Panc1 (cell line): ENCODE measurements around the gene IVNS1ABP. TPM values are rescaled to one million over a fixed set of nuclear protein-coding genes. Genes with fewer than 3 reads are reported as not detected.

Source experiments
- ATAC-seq: fragments of 200-7000 bp; cut with Tn5 transposase; 2 replicates; pipeline ENCODE4 v1.9.1; 2020; ENCODE audit warnings: mild to moderate bottlenecking, moderate library complexity
- BruUV-seq: library from RNA; stranded (reverse); fragments of 400-500 nt; replicated peaks from 2 replicates; lab custom pipeline; 2021; lab: Mats Ljungman, UMichigan
- CTCF ChIA-PET: fragments of 300-600 bp; sonication (Branson Sonifier 250); formaldehyde crosslinking; loops from one replicate; lab custom pipeline; 2022; ENCODE audit warnings: antibody characterized with exemption; lab: Charles Lee
- POLR2A ChIA-PET: fragments of 300-600 bp; sonication (Branson Sonifier 250); formaldehyde crosslinking; loops from one replicate; lab custom pipeline; 2022; ENCODE audit warnings: antibody characterized with exemption; lab: Charles Lee
- DNase-seq: peaks from one replicate; pipeline ENCODE4 v3.0.0-alpha.2; 2010; ENCODE audit warnings: low read depth, low spot score
- H3K27ac ChIP-seq: 2 replicates; pipeline ENCODE4 v1.5.1; 2011; ENCODE audit warnings: mild to moderate bottlenecking, low read length, inconsistent platforms
- H3K27me3 ChIP-seq: fragments of 200-500 bp; sonication (Bioruptor generic); 2 replicates; pipeline ENCODE4 v1.6.0; 2014; ENCODE audit warnings: low read length, inconsistent platforms; ENCODE audit not compliant: control insufficient read depth, insufficient read depth
- H3K36me3 ChIP-seq: fragments of 200-500 bp; sonication (Bioruptor generic); 2 replicates; pipeline ENCODE4 v1.5.1; 2014; ENCODE audit warnings: inconsistent platforms, mild to moderate bottlenecking, low read length, moderate library complexity; ENCODE audit not compliant: control insufficient read depth, insufficient read depth
- H3K4me1 ChIP-seq: 2 replicates; pipeline ENCODE4 v1.5.1; 2011; ENCODE audit warnings: inconsistent platforms, mild to moderate bottlenecking, low read length, moderate library complexity; ENCODE audit not compliant: control insufficient read depth, insufficient read depth
- H3K4me3 ChIP-seq, 2 experiments: 2 replicates each; pipeline ENCODE4 v1.5.1; 2011 to 2012; ENCODE audit warnings: low read depth in 2 of 2, low read length in 2 of 2, mild to moderate bottlenecking in 2 of 2, inconsistent platforms in 1 of 2, moderate library complexity in 1 of 2
- H3K9me3 ChIP-seq: fragments of 200-500 bp; sonication (Bioruptor generic); 2 replicates; pipeline ENCODE4 v1.5.1; 2014; ENCODE audit warnings: low read depth, mild to moderate bottlenecking, inconsistent platforms, low read length, moderate library complexity; ENCODE audit not compliant: control insufficient read depth, insufficient read depth
- CTCF ChIP-seq: fragments of 450-650 bp; IDR thresholded peaks from 2 replicates; pipeline ENCODE4 v1.5.1; 2017; ENCODE audit warnings: mild to moderate bottlenecking
- POLR2AphosphoS5 ChIP-seq: IDR thresholded peaks from 2 replicates; pipeline ENCODE4 v1.6.1; 2012; ENCODE audit warnings: mild to moderate bottlenecking, low read depth, low read length, moderate library complexity
- REST ChIP-seq, 2 experiments: IDR thresholded peaks; 2 replicates each; pipeline ENCODE4 v1.6.1; 2011 to 2012; ENCODE audit warnings: low read depth in 2 of 2, control low read depth in 1 of 2, low read length in 1 of 2, mild to moderate bottlenecking in 1 of 2, moderate library complexity in 1 of 2; ENCODE audit not compliant: insufficient read depth in 1 of 2
- SIN3A ChIP-seq: IDR thresholded peaks from 2 replicates; pipeline ENCODE4 v1.6.1; 2012; ENCODE audit warnings: low read depth, mild to moderate bottlenecking, low read length, moderate library complexity, borderline replicate concordance; ENCODE audit not compliant: insufficient read depth
- TCF7L2 ChIP-seq: IDR thresholded peaks from 2 replicates; pipeline ENCODE4 v1.6.1; 2011; ENCODE audit warnings: mild to moderate bottlenecking, low read depth, low read length, inconsistent platforms
- in situ Hi-C: cut with HindIII; loops from 2 replicates; pipeline ENCODE4 v1.10.0; 2016; ENCODE audit warnings: low sequenced_read_pairs, low pct_unique_long_range_greater_than_20kb
- intact Hi-C: fragments of 100-400 bp; cut with micrococcal nuclease; formaldehyde crosslinking; loops from one replicate; pipeline ENCODE4 v1.10.0; 2022; ENCODE audit not compliant: unreplicated experiment
- total RNA-seq: library from RNA; stranded (reverse); gene quantifications from one replicate; pipeline ENCODE4 v1.2.1, GENCODE V29; 2021; ENCODE audit not compliant: unreplicated experiment

Gene IVNS1ABP
- total RNA-seq, 1 experiment from 2014 or later, result 70.2 TPM

- ChIA-PET POLR2A (no interaction called here), CTCF (no interaction called here)
- in situ Hi-C loops (no loop called here), intact Hi-C loops (no loop called here)
- Histone ChIP-seq H3K4me1 (no peaks in the 10 kb centered on the region), H3K36me3 (peaks cover 20% of the 10 kb centered on the region), H3K4me3 (no peak overlapping the region), H3K27me3 (no peaks in the 10 kb centered on the region), H3K27ac (no peak overlapping the region), H3K9me3 (no peaks in the 10 kb centered on the region)
- TF ChIP-seq REST (IDR thresholded peaks at IDR 0.05; ENCODE audit: insufficient read depth in 1 of 2, low read depth in 2 of 2, low read length in 1 of 2) (no peak), TCF7L2 (no peak), POLR2AphosphoS5 (no peak), SIN3A (no peak), CTCF (no peak)
- DNase-seq, result no peak
- no TSS peak for BruUV-seq
- ATAC-seq, result no peak
These were observed 23.0 kb downstream of the IVNS1ABP start for GRCh38 chr1:185293967-185294542.

- no TSS peak for BruUV-seq
- intact Hi-C loops, result no loop called here
- TF ChIP-seq SIN3A (no peak), TCF7L2 (no peak), REST (IDR thresholded peaks at IDR 0.05; ENCODE audit: insufficient read depth in 1 of 2, low read depth in 2 of 2, low read length in 1 of 2) (no peak), CTCF (no peak), POLR2AphosphoS5 (no peak)
- Histone ChIP-seq H3K4me3 (no peak overlapping the region), H3K36me3 (peaks cover 15% of the 10 kb centered on the region), H3K27me3 (no peaks in the 10 kb centered on the region), H3K27ac (no peak overlapping the region), H3K9me3 (no peaks in the 10 kb centered on the region), H3K4me1 (no peaks in the 10 kb centered on the region)
- in situ Hi-C loops, result no loop called here
- ATAC-seq (no peak), DNase-seq (no peak)
- CTCF ChIA-PET, result no interaction called here
- POLR2A ChIA-PET, result interaction anchor here (0.7 kb wide), 1 partner anchor 46 kb away, joined by 12 read pairs; no protein-coding TSS in a partner anchor
These were observed 24.8 kb downstream of the IVNS1ABP start for GRCh38 chr1:185292237-185292636.
